ENCODE results near the gene TNS2. TPM values are rescaled to one million over a fixed set of nuclear protein-coding genes. Genes with fewer than 3 reads are reported as not detected.

TNS2 gene
- total and polyA plus RNA-seq, 9 donors, result 66.8 to 255 (median 190) TPM

Small RNA genes within 50 kb of the gene (microRNA-seq; reads per million reads assigned to microRNA genes)
- gene MIR6757, result 0 to 0.16 (median 0) reads per million in 3 donors

Small RNA genes within 50 kb of the gene (small RNA-seq; reads per million reads assigned to genes)
- gene MIR6757, result not detected

Other genes starting within 250 kb of the TNS2 start
- gene KRT4, start 235.9 kb upstream of the TNS2 start, total RNA-seq, result under 1 TPM in 2 of 7 donors, not detected in 5; 0.17 to 0.34 TPM
- not detected for gene KRT4, start 235.9 kb upstream of the TNS2 start, polyA plus RNA-seq
- gene KRT79, start 215.8 kb upstream of the TNS2 start, total RNA-seq, result not detected
- gene KRT79, start 215.8 kb upstream of the TNS2 start, polyA plus RNA-seq, result not detected
- under 1 TPM in 1 of 7 donors, not detected in 6; 0.46 TPM for gene KRT78, start 201.1 kb upstream of the TNS2 start, total RNA-seq
- not detected for gene KRT78, start 201.1 kb upstream of the TNS2 start, polyA plus RNA-seq
- 100 to 1,000 TPM in 1 of 7 donors, 10 to 100 TPM in 4, 1 to 10 TPM in 2; 2.7 to 663 (median 47.2) TPM for gene KRT8, start 145.0 kb upstream of the TNS2 start, total RNA-seq
- 10 to 100 TPM; 16.7 to 43.7 TPM for gene KRT8, start 145.0 kb upstream of the TNS2 start, polyA plus RNA-seq
- gene KRT18, start 100.9 kb upstream of the TNS2 start, total RNA-seq, result 1,000 to 10,000 TPM in 1 of 7 donors, 10 to 100 TPM in 4, 1 to 10 TPM in 2; 4.4 to 1,005 (median 64.8) TPM
- gene KRT18, start 100.9 kb upstream of the TNS2 start, polyA plus RNA-seq, result 10 to 100 TPM; 17.8 to 38.9 TPM
- gene EIF4B, start 43.6 kb upstream of the TNS2 start, total RNA-seq, result 1,000 to 10,000 TPM in 3 of 7 donors, 100 to 1,000 TPM in 4; 713 to 1,452 (median 896) TPM
- gene EIF4B, start 43.6 kb upstream of the TNS2 start, polyA plus RNA-seq, result 100 to 1,000 TPM; 316 to 882 TPM
- 10 to 100 TPM; 28.5 to 88.1 (median 79.9) TPM for gene SPRYD3, start 29.3 kb downstream of the TNS2 start, total RNA-seq
- gene SPRYD3, start 29.3 kb downstream of the TNS2 start, polyA plus RNA-seq, result 10 to 100 TPM; 36.9 to 39.9 TPM
- gene IGFBP6, start 47.6 kb downstream of the TNS2 start, total RNA-seq, result 100 to 1,000 TPM in 6 of 7 donors, 10 to 100 TPM in 1; 81.3 to 685 (median 224) TPM
- 100 to 1,000 TPM in 1 of 2 donors, 10 to 100 TPM in 1; 78.9 to 112 TPM for gene IGFBP6, start 47.6 kb downstream of the TNS2 start, polyA plus RNA-seq
- gene SOAT2, start 53.4 kb downstream of the TNS2 start, total RNA-seq, result under 1 TPM in 3 of 7 donors, not detected in 4; 0.17 to 0.72 (median 0.53) TPM
- gene SOAT2, start 53.4 kb downstream of the TNS2 start, polyA plus RNA-seq, result under 1 TPM; 0.07 to 0.28 TPM
- gene ZNF740, start 130.7 kb downstream of the TNS2 start, total RNA-seq, result 10 to 100 TPM in 6 of 7 donors, 1 to 10 TPM in 1; 9.7 to 56.9 (median 46.4) TPM
- 10 to 100 TPM; 14.6 to 23.6 TPM for gene ZNF740, start 130.7 kb downstream of the TNS2 start, polyA plus RNA-seq
- 10 to 100 TPM; 24.4 to 36.0 (median 28.0) TPM for gene CSAD, start 130.9 kb downstream of the TNS2 start, total RNA-seq
- gene CSAD, start 130.9 kb downstream of the TNS2 start, polyA plus RNA-seq, result 10 to 100 TPM; 19.8 to 29.5 TPM
- gene ITGB7, start 157.2 kb downstream of the TNS2 start, total RNA-seq, result 1 to 10 TPM in 6 of 7 donors, under 1 TPM in 1; 0.96 to 2.9 (median 1.7) TPM
- gene ITGB7, start 157.2 kb downstream of the TNS2 start, polyA plus RNA-seq, result 1 to 10 TPM in 1 of 2 donors, under 1 TPM in 1; 0.45 to 3.1 TPM
- gene RARG, start 182.1 kb downstream of the TNS2 start, total RNA-seq, result 10 to 100 TPM in 6 of 7 donors, 1 to 10 TPM in 1; 8.7 to 37.0 (median 31.7) TPM
- 10 to 100 TPM; 18.8 to 22.0 TPM for gene RARG, start 182.1 kb downstream of the TNS2 start, polyA plus RNA-seq
- 1 to 10 TPM in 1 of 7 donors, under 1 TPM in 6; 0.11 to 1.6 (median 0.24) TPM for gene ESPL1, start 218.2 kb downstream of the TNS2 start, total RNA-seq
- gene ESPL1, start 218.2 kb downstream of the TNS2 start, polyA plus RNA-seq, result under 1 TPM; 0.37 to 0.40 TPM
- 1,000 to 10,000 TPM in 2 of 7 donors, 100 to 1,000 TPM in 5; 603 to 1,792 (median 728) TPM for gene PFDN5, start 245.5 kb downstream of the TNS2 start, total RNA-seq
- gene PFDN5, start 245.5 kb downstream of the TNS2 start, polyA plus RNA-seq, result 1,000 to 10,000 TPM; 1,635 to 1,700 TPM
- gene MYG1, start 249.6 kb downstream of the TNS2 start, total RNA-seq, result 10 to 100 TPM; 45.3 to 80.3 (median 57.8) TPM
- gene MYG1, start 249.6 kb downstream of the TNS2 start, polyA plus RNA-seq, result 10 to 100 TPM; 29.9 to 75.5 TPM

All from ovary (tissue), 9 donors.